Measurements from ENCODE around the gene UNC79. TPM values are rescaled to one million over a fixed set of nuclear protein-coding genes. Genes with fewer than 3 reads are reported as not detected.

Gene UNC79
- total RNA-seq, 4 donors from 2014 or later = 0.14 to 0.32 TPM; not detected in 2

- TF ChIP-seq EP300 (IDR thresholded peaks at IDR 0.05; ENCODE audit: low read depth) (no peak), POLR2A (IDR thresholded peaks at IDR 0.05) (no peak), POLR2AphosphoS5 (IDR thresholded peaks at IDR 0.05) (no peak), CTCF (IDR thresholded peaks at IDR 0.05) (no peak)
- 70 to 79% methylated on average over 2 to 13 of the region's 13 CpGs for WGBS, 2 donors (ENCODE audit: low coverage in 1 of 2)
- intact Hi-C loops (cut with DNase I; ENCODE audit: low total_unique reads) = no loop called here
Measured at GRCh38 chr14:93745603-93746273, 315.0 kb downstream of the UNC79 start.

DNA sequence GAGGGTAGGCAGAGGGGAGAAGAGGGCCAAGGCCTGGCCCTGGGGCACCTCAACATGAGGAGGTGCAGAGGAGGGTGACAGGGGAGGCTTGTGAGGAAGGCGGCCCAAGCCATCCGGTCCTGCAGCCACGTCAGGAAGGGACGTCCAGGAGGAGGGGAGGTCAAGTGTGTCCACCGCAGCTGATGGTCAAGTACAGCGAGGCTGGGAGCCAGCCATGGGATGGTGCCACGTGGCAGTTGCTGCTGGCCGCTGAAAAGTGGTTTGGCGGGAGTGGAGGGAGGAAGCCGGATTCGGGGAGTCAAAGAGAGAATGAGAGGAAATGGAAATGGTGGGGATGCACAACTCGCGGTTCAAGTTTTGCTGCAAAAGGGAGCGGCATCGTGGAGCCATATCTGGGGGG lies 316.4 kb downstream of the UNC79 start:
- intact Hi-C loops (cut with DNase I; ENCODE audit: low total_unique reads) = no loop called here
- H3K27me3 ChIP-seq = no peaks in the 10 kb centered on the region
- TF ChIP-seq EP300 (IDR thresholded peaks at IDR 0.05; ENCODE audit: low read depth) (no peak), POLR2A (IDR thresholded peaks at IDR 0.05) (no peak), POLR2AphosphoS5 (IDR thresholded peaks at IDR 0.05) (no peak), CTCF (IDR thresholded peaks at IDR 0.05) (no peak)
- H3K27ac ChIP-seq = peak overlapping the region in 2 of 4 donors; percentile 25 to 46
- in situ Hi-C loops (cut with MboI; ENCODE audit: low pct_ligation_motif_present in 1 of 4, low pct_unique_long_range_greater_than_20kb in 1 of 4, low sequenced_read_pairs in 3 of 4) = no loop called here
- no peak overlapping the region for H3K4me3 ChIP-seq
- DNase-seq = no peak
- no peaks in the 10 kb centered on the region for H3K36me3 ChIP-seq
- WGBS, 2 donors (ENCODE audit: low coverage in 1 of 2) = 60 to 75% methylated on average over 8 to 15 of the region's 15 CpGs
- peaks cover 0 to 6% (median 0%) of the 10 kb centered on the region in 4 donors for H3K4me1 ChIP-seq
- no peaks in the 10 kb centered on the region for H3K9me3 ChIP-seq

More at GRCh38 chr14:93745603-93746273, 315.0 kb downstream of the UNC79 start:
- H3K27ac ChIP-seq = peak overlapping the region in 2 of 4 donors; percentile 2 to 46
- no peaks in the 10 kb centered on the region for H3K27me3 ChIP-seq
- in situ Hi-C loops (cut with MboI; ENCODE audit: low pct_ligation_motif_present in 1 of 4, low pct_unique_long_range_greater_than_20kb in 1 of 4, low sequenced_read_pairs in 3 of 4) = no loop called here
- peaks cover 0 to 6% (median 0%) of the 10 kb centered on the region in 4 donors for H3K4me1 ChIP-seq
- H3K36me3 ChIP-seq = no peaks in the 10 kb centered on the region
- DNase-seq = no peak
- H3K9me3 ChIP-seq = no peaks in the 10 kb centered on the region
- H3K4me3 ChIP-seq = no peak overlapping the region

DNA sequence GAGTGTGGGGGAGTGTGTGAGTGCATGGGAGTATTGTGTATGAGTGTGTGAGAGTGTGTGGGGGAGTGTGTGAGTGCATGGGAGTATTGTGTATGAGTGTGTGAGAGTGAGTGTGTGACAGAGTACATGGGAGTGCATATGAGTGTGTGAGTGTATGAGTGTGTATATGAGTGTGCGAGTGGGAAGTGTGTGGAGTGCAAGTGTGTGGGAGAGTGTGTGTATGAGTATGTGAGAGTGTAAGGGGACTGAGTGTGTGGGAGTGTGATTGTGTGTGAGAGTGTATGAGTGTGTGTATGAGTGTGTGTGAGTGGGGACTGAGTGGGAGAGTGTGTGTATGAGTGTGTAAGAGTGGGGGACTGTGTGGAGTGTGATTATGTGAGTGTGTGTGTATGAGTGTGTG lies 316.8 kb downstream of the UNC79 start:
- 97 to 100% methylated on average over 1 of the region's 1 CpG for WGBS, 2 donors (ENCODE audit: low coverage in 1 of 2)
- in situ Hi-C loops (cut with MboI; ENCODE audit: low pct_ligation_motif_present in 1 of 4, low pct_unique_long_range_greater_than_20kb in 1 of 4, low sequenced_read_pairs in 3 of 4) = no loop called here
- Histone ChIP-seq H3K9me3 (no peaks in the 10 kb centered on the region), H3K36me3 (no peaks in the 10 kb centered on the region), H3K4me1 (peaks cover 0 to 6% (median 0%) of the 10 kb centered on the region in 4 donors), H3K27me3 (no peaks in the 10 kb centered on the region), H3K27ac (peak overlapping the region in 1 of 4 donors; percentile 46), H3K4me3 (no peak overlapping the region)
- TF ChIP-seq POLR2AphosphoS5 (IDR thresholded peaks at IDR 0.05) (no peak), POLR2A (IDR thresholded peaks at IDR 0.05) (no peak), CTCF (IDR thresholded peaks at IDR 0.05) (no peak), EP300 (IDR thresholded peaks at IDR 0.05; ENCODE audit: low read depth) (no peak)
- intact Hi-C loops (cut with DNase I; ENCODE audit: low total_unique reads) = no loop called here
- no peak for DNase-seq

DNA sequence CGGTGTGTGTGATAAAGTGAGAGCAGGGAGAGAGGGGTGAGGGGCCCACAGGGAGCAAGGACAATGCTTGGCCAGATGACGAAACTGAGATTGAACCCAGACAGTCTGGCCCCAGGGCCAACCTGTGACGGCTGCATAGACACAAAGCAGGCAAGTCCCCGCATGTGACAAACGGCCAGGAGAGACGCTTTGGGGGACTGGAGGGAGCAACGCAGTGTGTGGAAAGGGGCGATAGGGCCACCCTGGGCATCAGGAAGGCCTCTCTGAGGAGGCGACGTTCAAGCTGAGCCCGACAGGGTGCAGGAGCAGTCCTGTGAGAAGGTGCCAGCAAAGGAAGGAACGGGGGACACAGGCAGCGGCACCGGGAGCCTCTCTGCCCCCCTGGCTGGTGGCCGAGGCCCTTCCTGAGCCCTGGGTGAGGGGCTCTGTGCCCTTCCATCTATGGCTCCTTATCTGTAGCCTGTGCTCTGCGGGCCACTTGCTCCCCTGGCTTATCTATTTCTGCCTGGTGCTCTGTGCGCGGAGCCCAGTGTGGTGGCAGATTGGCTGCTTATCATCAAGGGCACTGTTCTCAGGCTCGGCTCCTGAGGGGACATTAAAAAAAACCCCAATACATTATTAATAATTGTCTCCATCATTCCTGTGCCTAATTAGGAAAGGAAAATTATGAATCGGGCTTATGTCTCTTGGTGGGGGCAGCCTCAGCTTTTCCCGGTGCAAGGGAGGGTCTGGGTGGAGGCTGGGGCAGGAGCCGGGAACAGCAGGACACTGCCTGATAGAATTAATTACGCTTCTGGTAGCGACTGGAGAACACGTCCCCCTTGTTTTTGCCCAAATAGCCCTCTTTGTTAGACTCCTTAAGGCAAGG lies 317.7 kb downstream of the UNC79 start:
- H3K27ac ChIP-seq = peak overlapping the region in 3 of 4 donors; percentile 13 to 58 (median 14)
- H3K4me3 ChIP-seq = no peak overlapping the region
- no peaks in the 10 kb centered on the region for H3K36me3 ChIP-seq
- intact Hi-C loops (cut with DNase I; ENCODE audit: low total_unique reads) (no loop called here), in situ Hi-C loops (cut with MboI; ENCODE audit: low pct_ligation_motif_present in 1 of 4, low pct_unique_long_range_greater_than_20kb in 1 of 4, low sequenced_read_pairs in 3 of 4) (no loop called here)
- 79% methylated on average over 25 of the region's 25 CpGs; no CpG with 5 or more reads in 1 of the 2 donors for WGBS, 2 donors (ENCODE audit: low coverage in 1 of 2)
- no peak for DNase-seq
- H3K9me3 ChIP-seq = no peaks in the 10 kb centered on the region
- peaks cover 0 to 6% (median 0%) of the 10 kb centered on the region in 4 donors for H3K4me1 ChIP-seq
- no peaks in the 10 kb centered on the region for H3K27me3 ChIP-seq
- no peak for TF ChIP-seq POLR2A (IDR thresholded peaks at IDR 0.05)
- no peak for TF ChIP-seq CTCF (IDR thresholded peaks at IDR 0.05)
- no peak for TF ChIP-seq POLR2AphosphoS5 (IDR thresholded peaks at IDR 0.05)
- TF ChIP-seq EP300 (IDR thresholded peaks at IDR 0.05; ENCODE audit: low read depth) = no peak

All from transverse colon (tissue), 4 donors.